Gastroesophageal sphincter (tissue), 4 donors: ENCODE data around the gene EXOSC2. TPM values are rescaled to one million over a fixed set of nuclear protein-coding genes. Genes with fewer than 3 reads are reported as not detected.

ENCODE experiments used
- ATAC-seq: fragments of 150-250 bp; one replicate; pipeline ENCODE4 v1.9.1; 2016; ENCODE audit warnings: mild to moderate bottlenecking, moderate library complexity
- H3K27ac ChIP-seq, 4 donors: fragments of 200-600 bp; sonication (generic) in 3 of 4; 1 replicate in 3 of 4; 2 replicates in 1 of 4; pipeline ENCODE4 v1.5.1; 2016 to 2019
- H3K27me3 ChIP-seq: fragments of 200-600 bp; sonication (generic); one replicate; pipeline ENCODE4 v1.5.1; 2019
- H3K36me3 ChIP-seq, 2 donors: fragments of 200-600 bp; sonication (generic); one replicate each; pipeline ENCODE4 v1.5.1; 2019; ENCODE audit warnings: control low read depth in 1 of 2
- H3K4me1 ChIP-seq, 3 donors: fragments of 200-600 bp; sonication (generic); 1 replicate in 2 of 3; 2 replicates in 1 of 3; pipeline ENCODE4 v1.5.1; 2016 to 2019; ENCODE audit warnings: control low read depth in 2 of 3
- H3K4me3 ChIP-seq, 2 donors: fragments of 200-600 bp; sonication (generic); one replicate each; pipeline ENCODE4 v1.5.1; 2019; ENCODE audit warnings: mild to moderate bottlenecking in 1 of 2, moderate library complexity in 1 of 2
- H3K9me3 ChIP-seq, 3 donors: fragments of 200-600 bp; sonication (generic); one replicate each; pipeline ENCODE4 v1.5.1; 2017 to 2019; ENCODE audit warnings: control low read depth in 2 of 3
- CTCF ChIP-seq, 4 experiments: fragments of 200-600 bp in 2 of 4; fragments of 450-650 bp in 2 of 4; sonication (generic) in 1 of 4; IDR thresholded peaks; one replicate each; pipeline ENCODE4 v1.5.1; 2017 to 2019; ENCODE audit warnings: antibody characterized with exemption in 4 of 4, mild to moderate bottlenecking in 2 of 4, moderate library complexity in 2 of 4
- EP300 ChIP-seq: sonication (generic); formaldehyde crosslinking; IDR thresholded peaks from one replicate; pipeline ENCODE4 v1.6.1; 2017; ENCODE audit warnings: antibody characterized with exemption, mild to moderate bottlenecking
- POLR2A ChIP-seq, 2 donors: fragments of 450-650 bp; IDR thresholded peaks; one replicate each; pipeline ENCODE4 v1.6.1; 2017; ENCODE audit warnings: antibody characterized with exemption in 2 of 2, mild to moderate bottlenecking in 2 of 2, moderate library complexity in 1 of 2
- POLR2AphosphoS5 ChIP-seq: sonication (generic); formaldehyde crosslinking; IDR thresholded peaks from one replicate; pipeline ENCODE4 v1.6.1; 2017; ENCODE audit warnings: antibody characterized with exemption
- WGBS, 2 donors: methylation state at CpG; one replicate each; pipeline ENCODE4 v1.1.5; 2018; ENCODE audit warnings: low coverage in 1 of 2; 5-methylcytosine and 5-hydroxymethylcytosine counted together
- total RNA-seq, 4 donors: library from RNA; depleted of rRNA; stranded (reverse); fragments of >200 nt; gene quantifications; one replicate each; pipeline ENCODE4 v1.1.0, GENCODE V29; 2016

Gene EXOSC2
- total RNA-seq, 4 donors from 2014 or later: 15.9 to 32.3 (median 26.8) TPM

GRCh38 chr9:130696139-130696650 lies 2.6 kb downstream of the EXOSC2 start:
- Histone ChIP-seq H3K27me3 (no peaks in the 10 kb centered on the region), H3K36me3 (peaks cover 0 to 57% of the 10 kb centered on the region in 2 donors), H3K27ac (no peak overlapping the region), H3K4me3 (no peak overlapping the region), H3K9me3 (no peaks in the 10 kb centered on the region), H3K4me1 (peaks cover 2 to 47% (median 16%) of the 10 kb centered on the region in 3 donors)
- TF ChIP-seq POLR2A (IDR thresholded peaks at IDR 0.05): no peak
- TF ChIP-seq POLR2AphosphoS5: no peak
- no peak for TF ChIP-seq CTCF (IDR thresholded peaks at IDR 0.05)
- TF ChIP-seq EP300: no peak
- no peak for ATAC-seq
- WGBS, 2 donors: 86 to 90% methylated on average over 2 to 3 of the region's 4 CpGs

GRCh38 chr9:130696996-130697395 lies 3.4 kb downstream of the EXOSC2 start:
- Histone ChIP-seq H3K9me3 (no peaks in the 10 kb centered on the region), H3K27me3 (no peaks in the 10 kb centered on the region), H3K36me3 (peaks cover 0 to 65% of the 10 kb centered on the region in 2 donors), H3K4me1 (peaks cover 2 to 55% (median 24%) of the 10 kb centered on the region in 3 donors), H3K4me3 (no peak overlapping the region), H3K27ac (no peak overlapping the region)
- WGBS, 2 donors: 75 to 89% methylated on average over 4 to 7 of the region's 8 CpGs
- ATAC-seq: no peak
- TF ChIP-seq EP300 (no peak), POLR2AphosphoS5 (no peak), POLR2A (IDR thresholded peaks at IDR 0.05) (no peak), CTCF (IDR thresholded peaks at IDR 0.05) (no peak)

DNA sequence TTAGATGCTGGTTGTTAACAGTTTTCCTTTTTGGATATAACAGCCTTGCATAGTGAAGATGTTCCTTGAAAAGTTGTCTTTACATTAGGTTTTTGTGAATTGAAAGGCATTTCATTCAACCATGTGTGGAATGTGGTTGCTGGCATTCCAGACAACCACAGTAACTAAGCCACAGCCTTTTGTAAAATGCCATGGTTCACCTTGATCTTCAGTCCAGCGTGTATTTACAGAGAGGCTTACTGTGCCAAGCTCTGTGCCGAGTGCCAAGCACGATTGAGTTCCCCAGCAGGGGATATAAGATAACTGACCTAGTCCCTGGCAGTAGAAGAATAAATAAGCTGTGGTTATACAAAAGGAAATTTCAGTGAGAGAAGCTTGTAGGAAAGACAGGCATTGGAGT lies 4.9 kb downstream of the EXOSC2 start:
- peaks cover 2 to 51% (median 22%) of the 10 kb centered on the region in 3 donors for H3K4me1 ChIP-seq
- no peak overlapping the region for H3K4me3 ChIP-seq
- ATAC-seq: no peak
- TF ChIP-seq CTCF (IDR thresholded peaks at IDR 0.05) (no peak), POLR2AphosphoS5 (no peak), POLR2A (IDR thresholded peaks at IDR 0.05) (no peak), EP300 (no peak)
- H3K27ac ChIP-seq: no peak overlapping the region
- no peaks in the 10 kb centered on the region for H3K9me3 ChIP-seq
- no peaks in the 10 kb centered on the region for H3K27me3 ChIP-seq
- H3K36me3 ChIP-seq: peaks cover 0 to 80% of the 10 kb centered on the region in 2 donors
- WGBS, 2 donors: 60% methylated on average over 2 of the region's 3 CpGs; no CpG with 5 or more reads in 1 of the 2 donors

DNA sequence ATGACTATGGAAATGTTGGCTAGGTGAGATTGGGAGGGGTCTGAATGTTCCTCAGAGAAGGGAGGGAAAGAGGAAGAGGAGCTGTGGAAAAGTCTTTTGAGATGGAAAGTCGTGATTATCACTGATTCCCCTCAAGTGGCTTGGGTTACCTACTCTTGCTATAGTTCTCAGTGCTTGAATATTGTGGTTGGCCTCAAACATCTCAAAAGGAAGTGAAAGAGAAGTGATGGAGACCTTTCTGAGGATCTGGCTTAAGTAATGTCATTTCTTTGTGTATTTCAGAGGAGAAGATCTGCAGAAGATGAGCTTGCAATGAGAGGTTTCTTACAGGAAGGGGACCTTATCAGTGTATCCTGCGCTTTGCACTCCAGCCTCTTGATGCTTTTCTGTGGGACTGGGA lies 5.5 kb downstream of the EXOSC2 start:
- H3K9me3 ChIP-seq: no peaks in the 10 kb centered on the region
- H3K4me3 ChIP-seq: no peak overlapping the region
- ATAC-seq: no peak
- peaks cover 0 to 86% of the 10 kb centered on the region in 2 donors for H3K36me3 ChIP-seq
- peaks cover 2 to 47% (median 21%) of the 10 kb centered on the region in 3 donors for H3K4me1 ChIP-seq
- no peak overlapping the region for H3K27ac ChIP-seq
- H3K27me3 ChIP-seq: no peaks in the 10 kb centered on the region
- TF ChIP-seq POLR2A (IDR thresholded peaks at IDR 0.05): no peak
- no peak for TF ChIP-seq POLR2AphosphoS5
- WGBS, 2 donors: 85 to 95% methylated on average over 2 of the region's 2 CpGs

DNA sequence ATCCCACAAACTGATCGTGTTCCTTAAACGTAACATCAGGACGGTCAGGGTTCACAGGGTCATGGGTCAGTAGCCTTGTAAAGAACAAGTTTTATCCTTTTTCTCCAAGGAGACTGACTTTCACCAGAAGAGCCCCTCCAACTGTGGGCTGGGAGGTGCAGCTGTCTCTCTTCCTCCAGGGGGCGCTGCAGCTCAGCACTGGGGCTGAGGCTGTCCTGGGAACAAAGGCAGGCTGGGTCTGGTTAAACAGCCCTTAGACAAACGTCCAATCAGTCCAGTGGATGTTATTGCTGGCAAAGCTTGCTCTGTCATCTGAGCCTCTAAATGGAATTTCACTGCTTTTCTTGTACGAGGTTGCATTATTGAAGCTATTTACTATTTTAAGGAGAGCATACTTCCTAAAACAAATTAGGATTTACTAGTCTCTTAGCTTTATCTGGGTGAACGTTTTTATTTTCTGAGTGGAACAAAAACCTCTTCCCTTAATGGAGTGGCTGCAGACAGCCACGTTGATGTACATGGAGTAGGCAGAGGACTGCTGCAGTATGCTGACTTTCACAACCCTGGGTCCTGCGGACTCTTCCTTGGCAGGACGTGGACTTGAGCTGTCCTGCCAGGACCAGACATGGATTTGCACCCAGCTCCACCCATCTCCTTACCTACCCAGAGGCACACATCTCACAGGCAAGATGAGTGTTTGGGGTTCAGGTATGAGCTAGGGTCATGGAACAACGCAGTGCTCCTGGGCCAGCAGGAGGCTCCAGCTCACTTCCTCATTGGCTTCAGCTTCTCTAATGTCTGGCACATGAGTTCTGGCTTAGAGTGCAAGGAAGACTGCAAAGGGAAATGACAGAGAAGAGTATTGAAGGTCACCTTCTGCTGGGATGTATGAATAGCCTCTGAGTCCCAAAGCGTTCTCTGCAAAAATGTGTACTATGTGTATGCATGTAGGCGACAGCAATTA lies 7.8 kb downstream of the EXOSC2 start:
- H3K4me3 ChIP-seq: no peak overlapping the region
- H3K27me3 ChIP-seq: no peaks in the 10 kb centered on the region
- H3K4me1 ChIP-seq: peaks cover 0 to 24% (median 10%) of the 10 kb centered on the region in 3 donors
- H3K9me3 ChIP-seq: no peaks in the 10 kb centered on the region
- H3K27ac ChIP-seq: peak overlapping the region; percentile 5 to 73 (median 62)
- TF ChIP-seq CTCF (IDR thresholded peaks at IDR 0.05): peak; percentile 93 to 96 (median 95)
- no peak for TF ChIP-seq POLR2AphosphoS5
- ATAC-seq: peak; percentile 93
- H3K36me3 ChIP-seq: peaks cover 0 to 95% of the 10 kb centered on the region in 2 donors
- WGBS, 2 donors: 31 to 42% methylated on average over 9 to 11 of the region's 13 CpGs
